MM.1S (cell line): ENCODE measurements around the gene TOP3A.

Experiments
- EZH2 ChIP-seq: fragments of 300-600 bp; sonication (generic); optimal IDR thresholded peaks from 2 replicates; pipeline ENCODE3; 2017; ENCODE audit warnings: low read depth, mild to moderate bottlenecking, antibody characterized with exemption, low read length, mixed read lengths
- TF ChIP-seq, protein P1 (sequence below): fragments of 300-600 bp; sonication (generic); IDR thresholded peaks from 2 replicates; pipeline ENCODE4 v1.5.1; 2016; ENCODE audit warnings: antibody characterized with exemption, low read length, mixed read lengths

DNA sequence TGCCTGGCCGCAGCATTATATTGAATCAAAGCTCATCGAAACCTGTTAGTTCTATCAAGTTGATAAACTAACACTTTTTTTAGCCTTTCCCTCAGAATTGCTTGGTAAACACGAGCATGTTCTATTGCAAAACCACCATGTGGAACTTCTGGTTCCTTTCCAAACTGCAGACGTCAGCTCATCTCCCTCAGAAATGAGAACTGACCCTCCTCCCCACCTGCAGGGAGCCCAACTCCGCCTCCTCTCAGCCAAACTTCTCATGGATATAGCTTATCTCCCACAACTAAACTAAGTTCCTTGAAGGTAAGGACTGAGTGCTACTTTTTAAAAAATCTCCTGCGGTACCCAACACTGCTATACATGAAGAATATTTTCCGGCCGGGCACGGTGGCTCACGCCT lies 41.8 kb upstream of the TOP3A start:
- no peak for TF ChIP-seq EZH2
- TF ChIP-seq, protein P1, sequence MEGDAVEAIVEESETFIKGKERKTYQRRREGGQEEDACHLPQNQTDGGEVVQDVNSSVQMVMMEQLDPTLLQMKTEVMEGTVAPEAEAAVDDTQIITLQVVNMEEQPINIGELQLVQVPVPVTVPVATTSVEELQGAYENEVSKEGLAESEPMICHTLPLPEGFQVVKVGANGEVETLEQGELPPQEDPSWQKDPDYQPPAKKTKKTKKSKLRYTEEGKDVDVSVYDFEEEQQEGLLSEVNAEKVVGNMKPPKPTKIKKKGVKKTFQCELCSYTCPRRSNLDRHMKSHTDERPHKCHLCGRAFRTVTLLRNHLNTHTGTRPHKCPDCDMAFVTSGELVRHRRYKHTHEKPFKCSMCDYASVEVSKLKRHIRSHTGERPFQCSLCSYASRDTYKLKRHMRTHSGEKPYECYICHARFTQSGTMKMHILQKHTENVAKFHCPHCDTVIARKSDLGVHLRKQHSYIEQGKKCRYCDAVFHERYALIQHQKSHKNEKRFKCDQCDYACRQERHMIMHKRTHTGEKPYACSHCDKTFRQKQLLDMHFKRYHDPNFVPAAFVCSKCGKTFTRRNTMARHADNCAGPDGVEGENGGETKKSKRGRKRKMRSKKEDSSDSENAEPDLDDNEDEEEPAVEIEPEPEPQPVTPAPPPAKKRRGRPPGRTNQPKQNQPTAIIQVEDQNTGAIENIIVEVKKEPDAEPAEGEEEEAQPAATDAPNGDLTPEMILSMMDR: no peak
